ENCODE data around the gene SERHL2.
"Not testable (repeated sequence)": the region's sequence is repeated elsewhere in the genome, so short reads cannot be mapped to it uniquely, and the experiment has no call there.

Gene SERHL2

GRCh38 chr22:42575996-42576574, 22.3 kb downstream of the SERHL2 start:
- DNase-seq, result not testable (repeated sequence)

- not testable (repeated sequence) for DNase-seq
Observed at GRCh38 chr22:42577141-42577540, 23.4 kb downstream of the SERHL2 start.

- no peak for DNase-seq
Observed at GRCh38 chr22:42577623-42578240, 24.0 kb downstream of the SERHL2 start.

GRCh38 chr22:42580040-42580439, 26.3 kb downstream of the SERHL2 start:
- not testable (repeated sequence) for DNase-seq

- DNase-seq, result not testable (repeated sequence)
Observed at GRCh38 chr22:42581194-42581761, 27.5 kb downstream of the SERHL2 start.

GRCh38 chr22:42581762-42582716, 28.3 kb downstream of the SERHL2 start:
- DNase-seq, result peak in 1 of 2 experiments; percentile 24

GRCh38 chr22:42582987-42583386, 29.2 kb downstream of the SERHL2 start:
- DNase-seq, result no peak

GRCh38 chr22:42584364-42584940, 30.7 kb downstream of the SERHL2 start:
- DNase-seq, result no peak

- no peak for DNase-seq
Observed at GRCh38 chr22:42585096-42585495, 31.3 kb downstream of the SERHL2 start.

- no peak for DNase-seq
Observed at GRCh38 chr22:42586381-42586780, 32.6 kb downstream of the SERHL2 start.

- no peak for DNase-seq
Observed at GRCh38 chr22:42587588-42588175, 33.9 kb downstream of the SERHL2 start.

- DNase-seq, result no peak
Observed at GRCh38 chr22:42591987-42592386, 38.2 kb downstream of the SERHL2 start.

- no peak for DNase-seq
Observed at GRCh38 chr22:42595434-42595833, 41.7 kb downstream of the SERHL2 start.

- DNase-seq, result no peak
Observed at GRCh38 chr22:42596336-42596735, 42.6 kb downstream of the SERHL2 start.

- no peak for DNase-seq
Observed at GRCh38 chr22:42596863-42597530, 43.2 kb downstream of the SERHL2 start.

- DNase-seq, result no peak
Observed at GRCh38 chr22:42601879-42602465, 48.2 kb downstream of the SERHL2 start.

GRCh38 chr22:42602470-42602869, 48.7 kb downstream of the SERHL2 start:
- no peak for DNase-seq

GRCh38 chr22:42603427-42603826, 49.7 kb downstream of the SERHL2 start:
- no peak for DNase-seq

GRCh38 chr22:42604403-42604802, 50.6 kb downstream of the SERHL2 start:
- DNase-seq, result no peak

- not testable (repeated sequence) for DNase-seq
Observed at GRCh38 chr22:42607641-42608040, 53.9 kb downstream of the SERHL2 start.

GRCh38 chr22:42608136-42608822, 54.5 kb downstream of the SERHL2 start:
- DNase-seq, result no peak

All from cerebellar nuclear complex (tissue), 1 donor.